GM23248 (cell line): Measurements from ENCODE around the gene OR13J1. TPM values are rescaled to one million over a fixed set of nuclear protein-coding genes. Genes with fewer than 3 reads are reported as not detected.

Source experiments
- DNase-seq: peaks from one replicate; pipeline ENCODE4 v3.0.0-alpha.2; 2015
- H2AFZ ChIP-seq: fragments of 200-600 bp; sonication (generic); 2 replicates; pipeline ENCODE4 v1.6.1; 2016; ENCODE audit warnings: antibody characterized with exemption
- H3F3A ChIP-seq: fragments of 200-600 bp; sonication (generic); 2 replicates; pipeline ENCODE4 v1.6.1; 2016; ENCODE audit warnings: mild to moderate bottlenecking, antibody characterized with exemption, mixed run types; ENCODE audit not compliant: insufficient read depth
- H3K27ac ChIP-seq: fragments of 200-600 bp; sonication (generic); 2 replicates; pipeline ENCODE4 v1.5.1; 2016; ENCODE audit warnings: mild to moderate bottlenecking
- H3K27me3 ChIP-seq: fragments of 200-600 bp; sonication (generic); replicated peaks from 2 replicates; pipeline ENCODE4 v1.6.1; 2016; ENCODE audit warnings: mild to moderate bottlenecking; ENCODE audit not compliant: insufficient read depth
- H3K36me3 ChIP-seq: fragments of 200-600 bp; sonication (generic); 2 replicates; pipeline ENCODE4 v1.6.1; 2016; ENCODE audit warnings: low read depth, mild to moderate bottlenecking
- H3K4me1 ChIP-seq: fragments of 200-600 bp; sonication (generic); 2 replicates; pipeline ENCODE4 v1.6.1; 2016; ENCODE audit warnings: mild to moderate bottlenecking; ENCODE audit not compliant: insufficient read depth
- H3K4me2 ChIP-seq: fragments of 200-600 bp; sonication (generic); one replicate; pipeline ENCODE4 v1.6.1; 2016; ENCODE audit warnings: mild to moderate bottlenecking; ENCODE audit not compliant: unreplicated experiment
- H3K4me3 ChIP-seq: fragments of 200-600 bp; sonication (generic); 2 replicates; pipeline ENCODE4 v1.5.1; 2016; ENCODE audit warnings: mild to moderate bottlenecking
- H3K79me2 ChIP-seq: fragments of 200-600 bp; sonication (generic); 2 replicates; pipeline ENCODE4 v1.6.1; 2016; ENCODE audit warnings: mild to moderate bottlenecking; ENCODE audit not compliant: insufficient read depth
- H3K9ac ChIP-seq: fragments of 200-600 bp; sonication (generic); 2 replicates; pipeline ENCODE4 v1.6.1; 2016; ENCODE audit warnings: mild to moderate bottlenecking
- H3K9me2 ChIP-seq: fragments of 200-600 bp; sonication (generic); 2 replicates; pipeline ENCODE4 v1.6.1; 2016; ENCODE audit warnings: mixed run types, mild to moderate bottlenecking, moderate library complexity; ENCODE audit not compliant: insufficient read depth
- H3K9me3 ChIP-seq: fragments of 200-600 bp; sonication (generic); one replicate; pipeline ENCODE4 v1.6.1; 2017; ENCODE audit warnings: low read depth
- H4K20me1 ChIP-seq: fragments of 200-600 bp; sonication (generic); 2 replicates; pipeline ENCODE4 v1.6.0; 2016; ENCODE audit not compliant: insufficient read depth
- EZH2 ChIP-seq: fragments of 200-600 bp; sonication (generic); IDR thresholded peaks from 2 replicates; pipeline ENCODE4 v1.6.1; 2018; ENCODE audit warnings: antibody characterized with exemption, mild to moderate bottlenecking; ENCODE audit not compliant: insufficient read depth, poor library complexity, severe bottlenecking
- EZH2phosphoT487 ChIP-seq: fragments of 200-600 bp; sonication (generic); IDR thresholded peaks from 2 replicates; pipeline ENCODE4 v1.6.1; 2018; ENCODE audit warnings: antibody characterized with exemption, moderate library complexity, mild to moderate bottlenecking, low read depth; ENCODE audit not compliant: insufficient read depth
- WGBS, 2 experiments: methylation state at CpG; one replicate each; pipeline ENCODE4 v1.1.6; 2015 to 2017; ENCODE audit warnings: low lambda C conversion rate in 2 of 2, low coverage in 1 of 2; ENCODE audit errors: missing lambda C conversion rate in 2 of 2; 5-methylcytosine and 5-hydroxymethylcytosine counted together
- in situ Hi-C: fragments of 300-500 bp; cut with MboI; formaldehyde crosslinking; loops from 2 replicates; pipeline ENCODE4 v1.15.0; 2020
- polyA plus RNA-seq: library from polyadenylated mRNA; unstranded; fragments of >200 nt; fragmentation: Nextera tagmentation; extraction: Ambion mirVana; gene quantifications from 2 replicates; pipeline ENCODE4 v1.2.1, GENCODE V29; 2016
- total RNA-seq: library from RNA; depleted of rRNA; stranded (reverse); fragments of >200 nt; shearing (Covaris generic); gene quantifications from 2 replicates; pipeline ENCODE4 v1.2.3, GENCODE V29; 2014

OR13J1 gene
- total and polyA plus RNA-seq, 2 experiments from 2014 or later, result not detected

- H3K4me2 ChIP-seq, result no peak overlapping the region
- TF ChIP-seq EZH2phosphoT487, result no peak
- no peak for TF ChIP-seq EZH2
- no peaks in the 10 kb centered on the region for H3K9me3 ChIP-seq
- H3F3A ChIP-seq, result no peaks in the 10 kb centered on the region
- no peaks in the 10 kb centered on the region for H3K9me2 ChIP-seq
- no peak overlapping the region for H2AFZ ChIP-seq
- no peak overlapping the region for H3K27ac ChIP-seq
- H3K36me3 ChIP-seq, result no peaks in the 10 kb centered on the region
- WGBS, 2 experiments, result 45 to 52% methylated on average over 5 of the region's 5 CpGs
- H4K20me1 ChIP-seq, result no peaks in the 10 kb centered on the region
- no peaks in the 10 kb centered on the region for H3K79me2 ChIP-seq
- H3K4me3 ChIP-seq, result no peak overlapping the region
- in situ Hi-C loops, result no loop called here
- DNase-seq, result no peak
- H3K27me3 ChIP-seq, result peaks cover 15% of the 10 kb centered on the region
- no peaks in the 10 kb centered on the region for H3K4me1 ChIP-seq
- no peak overlapping the region for H3K9ac ChIP-seq
Observed at GRCh38 chr9:35858458-35858857, 11.7 kb downstream of the OR13J1 start.

- H3K79me2 ChIP-seq, result no peaks in the 10 kb centered on the region
- WGBS, 2 experiments, result 70 to 73% methylated on average over 5 of the region's 5 CpGs
- H3F3A ChIP-seq, result no peaks in the 10 kb centered on the region
Observed at GRCh38 chr9:35856882-35857281, 13.3 kb downstream of the OR13J1 start.

GRCh38 chr9:35856206-35856605, 14.0 kb downstream of the OR13J1 start:
- no peak overlapping the region for H3K9ac ChIP-seq
- no peak overlapping the region for H3K27ac ChIP-seq
- H3K36me3 ChIP-seq, result no peaks in the 10 kb centered on the region
- in situ Hi-C loops, result no loop called here
- H4K20me1 ChIP-seq, result no peaks in the 10 kb centered on the region
- WGBS, 2 experiments, result 67 to 69% methylated on average over 3 of the region's 3 CpGs
- H3K9me2 ChIP-seq, result no peaks in the 10 kb centered on the region
- no peaks in the 10 kb centered on the region for H3K9me3 ChIP-seq
- no peak for DNase-seq
- no peaks in the 10 kb centered on the region for H3F3A ChIP-seq
- H3K79me2 ChIP-seq, result no peaks in the 10 kb centered on the region
- no peak overlapping the region for H3K4me3 ChIP-seq
- H3K4me2 ChIP-seq, result no peak overlapping the region
- no peaks in the 10 kb centered on the region for H3K4me1 ChIP-seq
- TF ChIP-seq EZH2, result no peak
- TF ChIP-seq EZH2phosphoT487, result no peak
- no peak overlapping the region for H2AFZ ChIP-seq
- H3K27me3 ChIP-seq, result peaks cover under 1% of the 10 kb centered on the region; the same call in 1 of the 2 replicates

More at GRCh38 chr9:35856882-35857281, 13.3 kb downstream of the OR13J1 start:
- no peaks in the 10 kb centered on the region for H3K9me3 ChIP-seq
- no peaks in the 10 kb centered on the region for H3K4me1 ChIP-seq
- H3K4me3 ChIP-seq, result no peak overlapping the region
- no peak overlapping the region for H2AFZ ChIP-seq
- H4K20me1 ChIP-seq, result no peaks in the 10 kb centered on the region
- no peaks in the 10 kb centered on the region for H3K9me2 ChIP-seq
- no peak overlapping the region for H3K27ac ChIP-seq
- DNase-seq, result no peak
- H3K4me2 ChIP-seq, result no peak overlapping the region
- no peak for TF ChIP-seq EZH2phosphoT487
- no peak for TF ChIP-seq EZH2
- H3K9ac ChIP-seq, result no peak overlapping the region
- H3K27me3 ChIP-seq, result peaks cover 7% of the 10 kb centered on the region; the same call in 1 of the 2 replicates
- no peaks in the 10 kb centered on the region for H3K36me3 ChIP-seq
- in situ Hi-C loops, result no loop called here

GRCh38 chr9:35854091-35854762, 16.0 kb downstream of the OR13J1 start:
- Histone ChIP-seq H3K4me3 (no peak overlapping the region), H3K27ac (no peak overlapping the region), H3F3A (peaks cover 5% of the 10 kb centered on the region), H3K9me3 (no peaks in the 10 kb centered on the region), H4K20me1 (no peaks in the 10 kb centered on the region), H3K36me3 (no peaks in the 10 kb centered on the region; the same call in 1 of the 2 replicates), H3K4me1 (no peaks in the 10 kb centered on the region), H2AFZ (no peak overlapping the region), H3K9me2 (no peaks in the 10 kb centered on the region), H3K27me3 (no peaks in the 10 kb centered on the region), H3K4me2 (no peak overlapping the region), H3K9ac (no peak overlapping the region), H3K79me2 (no peaks in the 10 kb centered on the region)
- no peak for DNase-seq
- no peak for TF ChIP-seq EZH2
- TF ChIP-seq EZH2phosphoT487, result no peak
- in situ Hi-C loops, result no loop called here
- WGBS, 2 experiments, result 75 to 80% methylated on average over 7 of the region's 7 CpGs
